ENCODE measurements around the gene TMC6.

The TMC6 gene

DNA sequence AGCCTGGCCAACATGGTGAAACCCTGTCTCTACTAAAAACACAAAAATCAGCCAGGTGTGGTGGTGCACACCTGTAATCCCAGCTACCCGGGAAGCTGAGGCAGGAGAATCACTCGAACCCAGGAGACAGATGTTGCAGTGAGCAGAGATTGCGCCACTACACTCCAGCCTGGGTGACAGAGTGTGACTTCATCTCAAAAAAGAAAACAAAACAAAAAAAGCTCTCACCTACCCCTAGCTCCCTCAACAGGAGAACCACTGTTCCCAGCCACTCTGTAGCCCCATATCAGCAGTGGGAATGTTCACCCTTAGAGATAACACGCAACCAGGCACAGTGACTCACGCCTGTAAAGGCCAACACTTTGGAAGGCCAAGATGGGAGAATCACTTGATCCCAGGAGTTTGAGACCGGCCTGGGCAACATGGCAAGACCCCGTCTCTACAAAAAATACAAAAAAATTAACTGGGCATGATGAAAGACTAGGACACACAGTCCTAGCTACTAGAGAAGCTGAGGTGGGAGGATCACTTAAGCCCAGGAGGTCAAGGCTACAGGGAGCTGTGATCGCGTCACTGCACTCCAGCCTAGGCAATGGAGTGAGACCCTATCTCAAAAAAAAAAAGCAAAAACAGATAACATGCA lies 7.4 kb upstream of the TMC6 start:
- Histone ChIP-seq H3K4me3 (ENCODE audit: low read length) (no peak overlapping the region), H3K9ac (ENCODE audit: low read length) (no peak overlapping the region), H3K4me1 (ENCODE audit: control insufficient read depth, insufficient read depth, low read length) (no peaks in the 10 kb centered on the region), H3K36me3 (ENCODE audit: control insufficient read depth, insufficient read depth, low read length) (no peaks in the 10 kb centered on the region), H3K27ac (ENCODE audit: low read depth, low read length) (no peak overlapping the region), H3K27me3 (ENCODE audit: control insufficient read depth, insufficient read depth, low read length) (no peaks in the 10 kb centered on the region)

GRCh38 chr17:78134899-78135385 lies 6.4 kb upstream of the TMC6 start:
- no peak overlapping the region for H3K9ac ChIP-seq (ENCODE audit: low read length)
- no peaks in the 10 kb centered on the region for H3K27me3 ChIP-seq (ENCODE audit: control insufficient read depth, insufficient read depth, low read length)
- no peaks in the 10 kb centered on the region for H3K36me3 ChIP-seq (ENCODE audit: control insufficient read depth, insufficient read depth, low read length)
- H3K4me3 ChIP-seq (ENCODE audit: low read length) = no peak overlapping the region
- no peak overlapping the region for H3K27ac ChIP-seq (ENCODE audit: low read depth, low read length)
- H3K4me1 ChIP-seq (ENCODE audit: control insufficient read depth, insufficient read depth, low read length) = no peaks in the 10 kb centered on the region

GRCh38 chr17:78133971-78134898 lies 5.7 kb upstream of the TMC6 start:
- Histone ChIP-seq H3K4me3 (ENCODE audit: low read length) (peak overlapping the region; percentile 34), H3K27ac (ENCODE audit: low read depth, low read length) (no peak overlapping the region), H3K9ac (ENCODE audit: low read length) (no peak overlapping the region)

GRCh38 chr17:78133179-78133951 lies 4.8 kb upstream of the TMC6 start:
- Histone ChIP-seq H3K4me3 (ENCODE audit: low read length) (peak overlapping the region; percentile 34), H3K9ac (ENCODE audit: low read length) (no peak overlapping the region), H3K4me1 (ENCODE audit: control insufficient read depth, insufficient read depth, low read length) (no peaks in the 10 kb centered on the region), H3K27ac (ENCODE audit: low read depth, low read length) (no peak overlapping the region), H3K27me3 (ENCODE audit: control insufficient read depth, insufficient read depth, low read length) (peaks cover 3% of the 10 kb centered on the region), H3K36me3 (ENCODE audit: control insufficient read depth, insufficient read depth, low read length) (no peaks in the 10 kb centered on the region)

More at GRCh38 chr17:78133971-78134898, 5.7 kb upstream of the TMC6 start:
- no peaks in the 10 kb centered on the region for H3K36me3 ChIP-seq (ENCODE audit: control insufficient read depth, insufficient read depth, low read length)
- H3K4me1 ChIP-seq (ENCODE audit: control insufficient read depth, insufficient read depth, low read length) = no peaks in the 10 kb centered on the region
- peaks cover 3% of the 10 kb centered on the region for H3K27me3 ChIP-seq (ENCODE audit: control insufficient read depth, insufficient read depth, low read length)

- H3K36me3 ChIP-seq (ENCODE audit: control insufficient read depth, insufficient read depth, low read length) = no peaks in the 10 kb centered on the region
- no peak overlapping the region for H3K9ac ChIP-seq (ENCODE audit: low read length)
- H3K4me3 ChIP-seq (ENCODE audit: low read length) = peak overlapping the region; percentile 16
- H3K27ac ChIP-seq (ENCODE audit: low read depth, low read length) = no peak overlapping the region
- H3K4me1 ChIP-seq (ENCODE audit: control insufficient read depth, insufficient read depth, low read length) = no peaks in the 10 kb centered on the region
- peaks cover 3% of the 10 kb centered on the region for H3K27me3 ChIP-seq (ENCODE audit: control insufficient read depth, insufficient read depth, low read length)
These were observed 4.2 kb upstream of the TMC6 start for GRCh38 chr17:78132767-78133178.

- no peak overlapping the region for H3K9ac ChIP-seq (ENCODE audit: low read length)
- H3K36me3 ChIP-seq (ENCODE audit: control insufficient read depth, insufficient read depth, low read length) = no peaks in the 10 kb centered on the region
- H3K27ac ChIP-seq (ENCODE audit: low read depth, low read length) = no peak overlapping the region
- peaks cover 3% of the 10 kb centered on the region for H3K27me3 ChIP-seq (ENCODE audit: control insufficient read depth, insufficient read depth, low read length)
- peak overlapping the region; percentile 22 for H3K4me3 ChIP-seq (ENCODE audit: low read length)
- no peaks in the 10 kb centered on the region for H3K4me1 ChIP-seq (ENCODE audit: control insufficient read depth, insufficient read depth, low read length)
These were observed 3.6 kb upstream of the TMC6 start for GRCh38 chr17:78132084-78132676.

- H3K4me1 ChIP-seq (ENCODE audit: control insufficient read depth, insufficient read depth, low read length) = no peaks in the 10 kb centered on the region
- H3K36me3 ChIP-seq (ENCODE audit: control insufficient read depth, insufficient read depth, low read length) = no peaks in the 10 kb centered on the region
- no peak overlapping the region for H3K27ac ChIP-seq (ENCODE audit: low read depth, low read length)
- peaks cover 3% of the 10 kb centered on the region for H3K27me3 ChIP-seq (ENCODE audit: control insufficient read depth, insufficient read depth, low read length)
- H3K9ac ChIP-seq (ENCODE audit: low read length) = no peak overlapping the region
- H3K4me3 ChIP-seq (ENCODE audit: low read length) = peak overlapping the region; percentile 38
These were observed 2.9 kb upstream of the TMC6 start for GRCh38 chr17:78131172-78132083.

- Histone ChIP-seq H3K9ac (ENCODE audit: low read length) (peak within 1 kb of the TSS; percentile 10), H3K4me3 (ENCODE audit: low read length) (peak within 1 kb of the TSS; percentile 38), H3K36me3 (ENCODE audit: control insufficient read depth, insufficient read depth, low read length) (no peaks in the 10 kb centered on the region), H3K27me3 (ENCODE audit: control insufficient read depth, insufficient read depth, low read length) (peaks cover 3% of the 10 kb centered on the region), H3K4me1 (ENCODE audit: control insufficient read depth, insufficient read depth, low read length) (no peaks in the 10 kb centered on the region), H3K27ac (ENCODE audit: low read depth, low read length) (no peak within 1 kb of the TSS)
These were observed 2.0 kb upstream of the TMC6 start, which contains the start of gene TMC8 for GRCh38 chr17:78130437-78131101. TMC8 (plus strand) TSS chr17:78130771; CDS start chr17:78131589, 818 bp downstream.

DNA sequence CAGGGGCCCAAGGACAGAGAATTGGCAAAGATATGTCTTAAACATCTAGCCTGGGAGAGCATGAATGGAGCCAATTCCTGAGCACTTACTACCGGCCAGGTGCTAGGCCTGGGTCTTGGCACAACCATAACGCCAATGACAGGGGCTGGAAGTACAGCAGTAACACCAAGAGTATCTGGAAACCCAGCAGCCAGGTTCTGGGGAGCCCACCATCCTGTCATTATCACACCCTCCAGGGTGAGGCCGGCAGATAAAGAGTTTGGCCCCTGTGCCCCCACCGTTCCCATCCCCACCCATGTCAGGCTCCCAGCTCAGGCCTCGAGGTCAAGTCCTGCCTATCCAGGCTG lies 1.5 kb upstream of the TMC6 start:
- peak overlapping the region; percentile 10 for H3K9ac ChIP-seq (ENCODE audit: low read length)
- H3K27ac ChIP-seq (ENCODE audit: low read depth, low read length) = no peak overlapping the region
- H3K4me3 ChIP-seq (ENCODE audit: low read length) = no peak overlapping the region
- no peaks in the 10 kb centered on the region for H3K36me3 ChIP-seq (ENCODE audit: control insufficient read depth, insufficient read depth, low read length)
- no peaks in the 10 kb centered on the region for H3K4me1 ChIP-seq (ENCODE audit: control insufficient read depth, insufficient read depth, low read length)
- H3K27me3 ChIP-seq (ENCODE audit: control insufficient read depth, insufficient read depth, low read length) = peaks cover 3% of the 10 kb centered on the region

DNA sequence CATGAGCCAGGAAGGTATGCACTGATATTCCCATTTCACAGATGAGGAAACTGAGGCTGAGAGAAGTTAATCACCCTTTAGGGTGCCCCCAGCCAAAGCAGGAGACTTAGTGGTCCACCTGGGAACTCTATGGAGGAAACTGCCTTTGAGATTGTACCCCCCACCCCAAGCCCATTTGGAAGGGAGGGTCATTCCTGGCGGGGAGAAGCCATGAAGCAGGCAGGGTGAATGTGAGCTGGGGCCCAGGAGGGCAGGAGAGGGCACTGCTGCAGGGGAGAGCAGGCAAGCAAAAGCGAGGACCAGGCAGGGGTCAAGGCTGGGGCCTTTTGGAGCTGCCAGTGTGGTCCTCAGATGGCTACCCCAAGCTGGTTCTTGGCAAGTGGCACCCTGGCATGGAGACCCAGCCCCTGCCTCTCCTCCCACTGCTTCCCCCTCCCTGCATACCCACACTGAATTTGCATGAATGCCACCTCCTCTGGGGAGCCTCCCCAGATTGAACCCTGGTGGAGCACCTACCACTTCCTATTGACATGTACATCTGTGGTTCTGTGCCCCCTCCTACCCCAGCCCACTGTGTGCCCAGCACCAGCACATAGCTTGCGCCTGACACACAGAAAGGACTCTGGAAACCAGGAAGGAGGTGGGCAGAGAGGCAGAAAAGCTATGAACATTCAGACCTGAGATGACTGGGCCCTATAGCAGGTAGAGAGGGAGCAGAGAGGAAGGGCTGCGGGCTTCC lies 965 bp upstream of the TMC6 start:
- H3K27ac ChIP-seq (ENCODE audit: low read depth, low read length) = no peak overlapping the region
- H3K27me3 ChIP-seq (ENCODE audit: control insufficient read depth, insufficient read depth, low read length) = peaks cover 3% of the 10 kb centered on the region
- peak overlapping the region; percentile 10 for H3K9ac ChIP-seq (ENCODE audit: low read length)
- H3K4me3 ChIP-seq (ENCODE audit: low read length) = peak overlapping the region; percentile 34
- H3K4me1 ChIP-seq (ENCODE audit: control insufficient read depth, insufficient read depth, low read length) = no peaks in the 10 kb centered on the region
- H3K36me3 ChIP-seq (ENCODE audit: control insufficient read depth, insufficient read depth, low read length) = no peaks in the 10 kb centered on the region
